ENCODE measurements around the gene RPS6KA1.

The RPS6KA1 gene

GRCh38 chr1:26529655-26530409 lies at the start of gene RPS6KA1:
Gene RPS6KA1 (plus strand): TSS chr1:26529761. CDS start chr1:26529921, 160 bp downstream.
- Histone ChIP-seq H3K27me3 (replicated peaks; ENCODE audit: control insufficient read depth, insufficient read depth, low read length) (no peaks in the 10 kb centered on the region), H3K4me3 (replicated peaks; ENCODE audit: low read depth, low read length) (peak within 1 kb of the TSS; percentile 80), H3K36me3 (ENCODE audit: control insufficient read depth, insufficient read depth, low read length) (no peaks in the 10 kb centered on the region; the same call in 1 of the 2 replicates)
- peak; percentile 69 for DNase-seq (ENCODE audit: extremely low read depth, insufficient read length)
- TF ChIP-seq CTCF (IDR thresholded peaks at IDR 0.05; ENCODE audit: insufficient read depth, low read length, poor library complexity, severe bottlenecking): no peak

GRCh38 chr1:26482921-26483320 lies 46.6 kb upstream of the RPS6KA1 start:
- Histone ChIP-seq H3K27me3 (replicated peaks; ENCODE audit: control insufficient read depth, insufficient read depth, low read length) (no peaks in the 10 kb centered on the region), H3K36me3 (ENCODE audit: control insufficient read depth, insufficient read depth, low read length) (no peaks in the 10 kb centered on the region; the same call in 1 of the 2 replicates), H3K4me3 (replicated peaks; ENCODE audit: low read depth, low read length) (no peak overlapping the region)
- TF ChIP-seq CTCF (IDR thresholded peaks at IDR 0.05; ENCODE audit: insufficient read depth, low read length, poor library complexity, severe bottlenecking): no peak
- DNase-seq (ENCODE audit: extremely low read depth, insufficient read length): no peak

- no peak for DNase-seq (ENCODE audit: extremely low read depth, insufficient read length)
- H3K4me3 ChIP-seq (replicated peaks; ENCODE audit: low read depth, low read length): no peak overlapping the region
- no peak for TF ChIP-seq CTCF (IDR thresholded peaks at IDR 0.05; ENCODE audit: insufficient read depth, low read length, poor library complexity, severe bottlenecking)
Observed at GRCh38 chr1:26483980-26484379, 45.6 kb upstream of the RPS6KA1 start.

GRCh38 chr1:26490155-26490554 lies 39.4 kb upstream of the RPS6KA1 start:
- Histone ChIP-seq H3K27me3 (replicated peaks; ENCODE audit: control insufficient read depth, insufficient read depth, low read length) (no peaks in the 10 kb centered on the region), H3K4me3 (replicated peaks; ENCODE audit: low read depth, low read length) (no peak overlapping the region), H3K36me3 (ENCODE audit: control insufficient read depth, insufficient read depth, low read length) (no peaks in the 10 kb centered on the region)
- DNase-seq (ENCODE audit: extremely low read depth, insufficient read length): no peak
- no peak for TF ChIP-seq CTCF (IDR thresholded peaks at IDR 0.05; ENCODE audit: insufficient read depth, low read length, poor library complexity, severe bottlenecking)

More at GRCh38 chr1:26483980-26484379, 45.6 kb upstream of the RPS6KA1 start:
- H3K36me3 ChIP-seq (ENCODE audit: control insufficient read depth, insufficient read depth, low read length): no peaks in the 10 kb centered on the region; the same call in 1 of the 2 replicates
- H3K27me3 ChIP-seq (replicated peaks; ENCODE audit: control insufficient read depth, insufficient read depth, low read length): no peaks in the 10 kb centered on the region

- no peak for DNase-seq (ENCODE audit: extremely low read depth, insufficient read length)
- H3K4me3 ChIP-seq (replicated peaks; ENCODE audit: low read depth, low read length): no peak overlapping the region
- TF ChIP-seq CTCF (IDR thresholded peaks at IDR 0.05; ENCODE audit: insufficient read depth, low read length, poor library complexity, severe bottlenecking): no peak
- no peaks in the 10 kb centered on the region for H3K27me3 ChIP-seq (replicated peaks; ENCODE audit: control insufficient read depth, insufficient read depth, low read length)
- H3K36me3 ChIP-seq (ENCODE audit: control insufficient read depth, insufficient read depth, low read length): no peaks in the 10 kb centered on the region
Observed at GRCh38 chr1:26493267-26493666, 36.3 kb upstream of the RPS6KA1 start.
